ENCODE results near the gene MYO1C.
"Not testable (repeated sequence)": the region's sequence is repeated elsewhere in the genome, so short reads cannot be mapped to it uniquely, and the experiment has no call there.

MYO1C gene

GRCh38 chr17:1492249-1493206 is at the start of gene MYO1C:
MYO1C (minus strand) TSS chr17:1492686; CDS start chr17:1492487, 199 bp downstream.
- no peak for DNase-seq

- DNase-seq, result no peak
These were observed 49.0 kb upstream of the MYO1C start for GRCh38 chr17:1541367-1541904.

GRCh38 chr17:1539811-1540210 is 47.3 kb upstream of the MYO1C start:
- no peak for DNase-seq

- DNase-seq, result no peak
These were observed 43.3 kb upstream of the MYO1C start for GRCh38 chr17:1535737-1536136.

- DNase-seq, result peak in 1 of 56 donors; percentile 5
These were observed 41.3 kb upstream of the MYO1C start for GRCh38 chr17:1533661-1534325.

- DNase-seq, result no peak
These were observed 40.5 kb upstream of the MYO1C start for GRCh38 chr17:1532836-1533602.

GRCh38 chr17:1529863-1530262 is 37.4 kb upstream of the MYO1C start:
- no peak for DNase-seq

- DNase-seq, result not testable (repeated sequence)
These were observed 34.4 kb upstream of the MYO1C start for GRCh38 chr17:1526876-1527275.

- no peak for DNase-seq
These were observed 30.1 kb upstream of the MYO1C start for GRCh38 chr17:1522626-1523025.

GRCh38 chr17:1521086-1521640 is 28.7 kb upstream of the MYO1C start:
- DNase-seq, result no peak

GRCh38 chr17:1519678-1520077 is 27.2 kb upstream of the MYO1C start:
- no peak for DNase-seq

- DNase-seq, result no peak
These were observed 25.9 kb upstream of the MYO1C start for GRCh38 chr17:1518410-1518809.

- DNase-seq, result peak in 55 of 56 donors; percentile 90 to 99 (median 97)
These were observed 24.1 kb upstream of the MYO1C start, which contains the start of gene INPP5K for GRCh38 chr17:1516388-1517161. INPP5K (minus strand) TSS chr17:1516612; CDS start chr17:1516499, 113 bp downstream.

GRCh38 chr17:1515640-1516387 is 23.3 kb upstream of the MYO1C start:
- peak in 11 of 56 donors; percentile 3 to 58 (median 23) for DNase-seq

GRCh38 chr17:1512351-1512750 is 19.9 kb upstream of the MYO1C start:
- no peak for DNase-seq

- DNase-seq, result peak in 7 of 56 donors; percentile 3 to 33 (median 20)
These were observed 19.4 kb upstream of the MYO1C start for GRCh38 chr17:1511756-1512321.

- no peak for DNase-seq
These were observed 18.8 kb upstream of the MYO1C start for GRCh38 chr17:1511290-1511689.

- DNase-seq, result no peak
These were observed 16.9 kb upstream of the MYO1C start for GRCh38 chr17:1509290-1509881.

Measured in amygdala (tissue), 56 donors.